Panc1 (cell line): Measurements from ENCODE around the gene MED13L. TPM values are rescaled to one million over a fixed set of nuclear protein-coding genes. Genes with fewer than 3 reads are reported as not detected.

ENCODE experiments used
- ATAC-seq: fragments of 200-7000 bp; cut with Tn5 transposase; 2 replicates; pipeline ENCODE4 v1.9.1; 2020; ENCODE audit warnings: mild to moderate bottlenecking, moderate library complexity
- BruUV-seq: library from RNA; stranded (reverse); fragments of 400-500 nt; replicated peaks from 2 replicates; lab custom pipeline; 2021; lab: Mats Ljungman, UMichigan
- CTCF ChIA-PET: fragments of 300-600 bp; sonication (Branson Sonifier 250); formaldehyde crosslinking; loops from one replicate; lab custom pipeline; 2022; ENCODE audit warnings: antibody characterized with exemption; lab: Charles Lee
- POLR2A ChIA-PET: fragments of 300-600 bp; sonication (Branson Sonifier 250); formaldehyde crosslinking; loops from one replicate; lab custom pipeline; 2022; ENCODE audit warnings: antibody characterized with exemption; lab: Charles Lee
- DNase-seq: peaks from one replicate; pipeline ENCODE4 v3.0.0-alpha.2; 2010; ENCODE audit warnings: low read depth, low spot score
- H3K27ac ChIP-seq: 2 replicates; pipeline ENCODE4 v1.5.1; 2011; ENCODE audit warnings: mild to moderate bottlenecking, low read length, inconsistent platforms
- H3K27me3 ChIP-seq: fragments of 200-500 bp; sonication (Bioruptor generic); 2 replicates; pipeline ENCODE4 v1.6.0; 2014; ENCODE audit warnings: low read length, inconsistent platforms; ENCODE audit not compliant: control insufficient read depth, insufficient read depth
- H3K36me3 ChIP-seq: fragments of 200-500 bp; sonication (Bioruptor generic); 2 replicates; pipeline ENCODE4 v1.5.1; 2014; ENCODE audit warnings: inconsistent platforms, mild to moderate bottlenecking, low read length, moderate library complexity; ENCODE audit not compliant: control insufficient read depth, insufficient read depth
- H3K4me1 ChIP-seq: 2 replicates; pipeline ENCODE4 v1.5.1; 2011; ENCODE audit warnings: inconsistent platforms, mild to moderate bottlenecking, low read length, moderate library complexity; ENCODE audit not compliant: control insufficient read depth, insufficient read depth
- H3K4me3 ChIP-seq, 2 experiments: 2 replicates each; pipeline ENCODE4 v1.5.1; 2011 to 2012; ENCODE audit warnings: low read depth in 2 of 2, low read length in 2 of 2, mild to moderate bottlenecking in 2 of 2, inconsistent platforms in 1 of 2, moderate library complexity in 1 of 2
- H3K9me3 ChIP-seq: fragments of 200-500 bp; sonication (Bioruptor generic); 2 replicates; pipeline ENCODE4 v1.5.1; 2014; ENCODE audit warnings: low read depth, mild to moderate bottlenecking, inconsistent platforms, low read length, moderate library complexity; ENCODE audit not compliant: control insufficient read depth, insufficient read depth
- POLR2AphosphoS5 ChIP-seq: IDR thresholded peaks from 2 replicates; pipeline ENCODE4 v1.6.1; 2012; ENCODE audit warnings: mild to moderate bottlenecking, low read depth, low read length, moderate library complexity
- SIN3A ChIP-seq: IDR thresholded peaks from 2 replicates; pipeline ENCODE4 v1.6.1; 2012; ENCODE audit warnings: low read depth, mild to moderate bottlenecking, low read length, moderate library complexity, borderline replicate concordance; ENCODE audit not compliant: insufficient read depth
- TCF7L2 ChIP-seq: IDR thresholded peaks from 2 replicates; pipeline ENCODE4 v1.6.1; 2011; ENCODE audit warnings: mild to moderate bottlenecking, low read depth, low read length, inconsistent platforms
- in situ Hi-C: cut with HindIII; loops from 2 replicates; pipeline ENCODE4 v1.10.0; 2016; ENCODE audit warnings: low sequenced_read_pairs, low pct_unique_long_range_greater_than_20kb
- intact Hi-C: fragments of 100-400 bp; cut with micrococcal nuclease; formaldehyde crosslinking; loops from one replicate; pipeline ENCODE4 v1.10.0; 2022; ENCODE audit not compliant: unreplicated experiment
- total RNA-seq: library from RNA; stranded (reverse); gene quantifications from one replicate; pipeline ENCODE4 v1.2.1, GENCODE V29; 2021; ENCODE audit not compliant: unreplicated experiment
- TF ChIP-seq, protein P1 (sequence below), 2 experiments: IDR thresholded peaks; 2 replicates each; pipeline ENCODE4 v1.6.1; 2011 to 2012; ENCODE audit warnings: low read depth in 2 of 2, control low read depth in 1 of 2, low read length in 1 of 2, mild to moderate bottlenecking in 1 of 2, moderate library complexity in 1 of 2; ENCODE audit not compliant: insufficient read depth in 1 of 2
- TF ChIP-seq, protein P2 (sequence below): fragments of 450-650 bp; IDR thresholded peaks from 2 replicates; pipeline ENCODE4 v1.5.1; 2017; ENCODE audit warnings: mild to moderate bottlenecking

The MED13L gene
- total RNA-seq, 1 experiment from 2014 or later, result 170 TPM

DNA sequence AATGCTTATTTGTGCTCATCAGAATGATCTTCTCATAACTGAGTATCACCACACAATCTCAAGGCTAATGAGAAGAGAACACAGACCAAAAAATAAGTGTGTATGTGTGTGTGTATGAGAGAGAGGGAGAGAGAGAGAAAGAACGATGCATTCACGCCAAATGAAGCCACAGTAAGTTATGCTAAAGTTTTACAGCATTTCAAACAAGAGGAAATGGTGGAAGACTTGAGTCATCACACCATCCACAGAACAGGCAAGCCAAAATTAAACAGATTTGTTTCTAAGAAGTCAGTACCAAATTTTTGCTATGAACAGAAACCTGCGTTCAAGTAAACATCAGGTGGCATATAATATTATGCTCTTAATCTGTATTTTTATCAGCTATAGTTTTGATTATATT lies 141.2 kb downstream of the MED13L start:
- TF ChIP-seq, protein P1, sequence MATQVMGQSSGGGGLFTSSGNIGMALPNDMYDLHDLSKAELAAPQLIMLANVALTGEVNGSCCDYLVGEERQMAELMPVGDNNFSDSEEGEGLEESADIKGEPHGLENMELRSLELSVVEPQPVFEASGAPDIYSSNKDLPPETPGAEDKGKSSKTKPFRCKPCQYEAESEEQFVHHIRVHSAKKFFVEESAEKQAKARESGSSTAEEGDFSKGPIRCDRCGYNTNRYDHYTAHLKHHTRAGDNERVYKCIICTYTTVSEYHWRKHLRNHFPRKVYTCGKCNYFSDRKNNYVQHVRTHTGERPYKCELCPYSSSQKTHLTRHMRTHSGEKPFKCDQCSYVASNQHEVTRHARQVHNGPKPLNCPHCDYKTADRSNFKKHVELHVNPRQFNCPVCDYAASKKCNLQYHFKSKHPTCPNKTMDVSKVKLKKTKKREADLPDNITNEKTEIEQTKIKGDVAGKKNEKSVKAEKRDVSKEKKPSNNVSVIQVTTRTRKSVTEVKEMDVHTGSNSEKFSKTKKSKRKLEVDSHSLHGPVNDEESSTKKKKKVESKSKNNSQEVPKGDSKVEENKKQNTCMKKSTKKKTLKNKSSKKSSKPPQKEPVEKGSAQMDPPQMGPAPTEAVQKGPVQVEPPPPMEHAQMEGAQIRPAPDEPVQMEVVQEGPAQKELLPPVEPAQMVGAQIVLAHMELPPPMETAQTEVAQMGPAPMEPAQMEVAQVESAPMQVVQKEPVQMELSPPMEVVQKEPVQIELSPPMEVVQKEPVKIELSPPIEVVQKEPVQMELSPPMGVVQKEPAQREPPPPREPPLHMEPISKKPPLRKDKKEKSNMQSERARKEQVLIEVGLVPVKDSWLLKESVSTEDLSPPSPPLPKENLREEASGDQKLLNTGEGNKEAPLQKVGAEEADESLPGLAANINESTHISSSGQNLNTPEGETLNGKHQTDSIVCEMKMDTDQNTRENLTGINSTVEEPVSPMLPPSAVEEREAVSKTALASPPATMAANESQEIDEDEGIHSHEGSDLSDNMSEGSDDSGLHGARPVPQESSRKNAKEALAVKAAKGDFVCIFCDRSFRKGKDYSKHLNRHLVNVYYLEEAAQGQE (IDR thresholded peaks at IDR 0.05; ENCODE audit: insufficient read depth in 1 of 2, low read depth in 2 of 2, low read length in 1 of 2), result no peak
- TF ChIP-seq TCF7L2 (no peak), SIN3A (no peak), POLR2AphosphoS5 (no peak)
- TF ChIP-seq, protein P2, sequence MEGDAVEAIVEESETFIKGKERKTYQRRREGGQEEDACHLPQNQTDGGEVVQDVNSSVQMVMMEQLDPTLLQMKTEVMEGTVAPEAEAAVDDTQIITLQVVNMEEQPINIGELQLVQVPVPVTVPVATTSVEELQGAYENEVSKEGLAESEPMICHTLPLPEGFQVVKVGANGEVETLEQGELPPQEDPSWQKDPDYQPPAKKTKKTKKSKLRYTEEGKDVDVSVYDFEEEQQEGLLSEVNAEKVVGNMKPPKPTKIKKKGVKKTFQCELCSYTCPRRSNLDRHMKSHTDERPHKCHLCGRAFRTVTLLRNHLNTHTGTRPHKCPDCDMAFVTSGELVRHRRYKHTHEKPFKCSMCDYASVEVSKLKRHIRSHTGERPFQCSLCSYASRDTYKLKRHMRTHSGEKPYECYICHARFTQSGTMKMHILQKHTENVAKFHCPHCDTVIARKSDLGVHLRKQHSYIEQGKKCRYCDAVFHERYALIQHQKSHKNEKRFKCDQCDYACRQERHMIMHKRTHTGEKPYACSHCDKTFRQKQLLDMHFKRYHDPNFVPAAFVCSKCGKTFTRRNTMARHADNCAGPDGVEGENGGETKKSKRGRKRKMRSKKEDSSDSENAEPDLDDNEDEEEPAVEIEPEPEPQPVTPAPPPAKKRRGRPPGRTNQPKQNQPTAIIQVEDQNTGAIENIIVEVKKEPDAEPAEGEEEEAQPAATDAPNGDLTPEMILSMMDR, result no peak
- in situ Hi-C loops, result no loop called here
- intact Hi-C loops, result no loop called here
- ATAC-seq (no peak), DNase-seq (no peak)
- no peaks in the 10 kb centered on the region for H3K27me3 ChIP-seq
- H3K36me3 ChIP-seq, result no peaks in the 10 kb centered on the region
- no TSS peak for BruUV-seq
- H3K27ac ChIP-seq, result no peak overlapping the region
- no peak overlapping the region for H3K4me3 ChIP-seq
- H3K4me1 ChIP-seq, result peaks cover 63% of the 10 kb centered on the region
- no peaks in the 10 kb centered on the region for H3K9me3 ChIP-seq
- CTCF ChIA-PET, result no interaction called here
- POLR2A ChIA-PET, result no interaction called here

DNA sequence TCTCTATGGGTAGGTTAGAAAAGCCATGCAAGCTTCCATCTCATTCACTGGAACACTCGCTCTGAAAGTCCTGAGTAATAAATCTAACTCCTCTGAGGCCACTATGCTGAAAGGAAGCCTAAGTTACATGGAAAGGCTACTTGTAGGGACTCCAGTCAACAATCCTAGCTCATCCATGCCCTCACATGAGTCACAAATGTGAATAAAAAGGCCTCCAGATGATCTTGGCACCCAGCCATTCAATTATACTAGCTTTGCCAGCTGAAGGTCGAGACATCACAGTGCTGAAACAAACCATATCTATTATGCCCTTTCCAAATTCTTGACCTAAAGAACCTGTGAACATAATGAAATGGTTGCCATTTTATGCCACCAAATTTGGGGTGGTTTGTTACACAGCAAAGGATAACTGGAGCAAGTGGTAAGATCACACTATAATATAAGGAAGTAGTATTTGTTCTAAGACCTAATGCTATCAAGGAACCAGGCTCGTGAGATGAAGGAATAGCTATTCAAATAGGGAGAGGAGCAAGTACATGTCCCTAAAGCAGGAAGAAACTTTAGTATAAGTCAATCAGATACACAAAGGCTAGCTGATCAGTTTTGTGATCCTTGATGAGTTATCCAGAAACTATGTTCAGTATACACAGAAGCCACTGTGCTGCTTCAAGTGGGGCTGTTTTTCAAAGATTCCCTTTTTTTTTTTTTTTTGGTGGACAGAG lies 142.1 kb downstream of the MED13L start:
- H3K36me3 ChIP-seq, result no peaks in the 10 kb centered on the region
- H3K27me3 ChIP-seq, result no peaks in the 10 kb centered on the region
- no peak for DNase-seq
- ATAC-seq, result peak; percentile 75
- TF ChIP-seq, protein P2, result no peak
- TF ChIP-seq POLR2AphosphoS5, result no peak
- no peak for TF ChIP-seq TCF7L2
- TF ChIP-seq SIN3A, result no peak
- TF ChIP-seq, protein P1 (IDR thresholded peaks at IDR 0.05; ENCODE audit: insufficient read depth in 1 of 2, low read depth in 2 of 2, low read length in 1 of 2), result no peak
- no peak overlapping the region for H3K4me3 ChIP-seq
- ChIA-PET POLR2A (no interaction called here), CTCF (interaction anchor here (0.6 kb wide), 1 partner anchor 97 kb away, joined by 3 read pairs; no protein-coding TSS in a partner anchor)
- BruUV-seq, result no TSS peak
- H3K9me3 ChIP-seq, result no peaks in the 10 kb centered on the region
- H3K27ac ChIP-seq, result peak overlapping the region; percentile 26; the same call in 1 of the 2 replicates
- intact Hi-C loops, result no loop called here
- peaks cover 62% of the 10 kb centered on the region for H3K4me1 ChIP-seq
- in situ Hi-C loops, result no loop called here
